ENCODE results near the gene HIRIP3.

The HIRIP3 gene

DNA sequence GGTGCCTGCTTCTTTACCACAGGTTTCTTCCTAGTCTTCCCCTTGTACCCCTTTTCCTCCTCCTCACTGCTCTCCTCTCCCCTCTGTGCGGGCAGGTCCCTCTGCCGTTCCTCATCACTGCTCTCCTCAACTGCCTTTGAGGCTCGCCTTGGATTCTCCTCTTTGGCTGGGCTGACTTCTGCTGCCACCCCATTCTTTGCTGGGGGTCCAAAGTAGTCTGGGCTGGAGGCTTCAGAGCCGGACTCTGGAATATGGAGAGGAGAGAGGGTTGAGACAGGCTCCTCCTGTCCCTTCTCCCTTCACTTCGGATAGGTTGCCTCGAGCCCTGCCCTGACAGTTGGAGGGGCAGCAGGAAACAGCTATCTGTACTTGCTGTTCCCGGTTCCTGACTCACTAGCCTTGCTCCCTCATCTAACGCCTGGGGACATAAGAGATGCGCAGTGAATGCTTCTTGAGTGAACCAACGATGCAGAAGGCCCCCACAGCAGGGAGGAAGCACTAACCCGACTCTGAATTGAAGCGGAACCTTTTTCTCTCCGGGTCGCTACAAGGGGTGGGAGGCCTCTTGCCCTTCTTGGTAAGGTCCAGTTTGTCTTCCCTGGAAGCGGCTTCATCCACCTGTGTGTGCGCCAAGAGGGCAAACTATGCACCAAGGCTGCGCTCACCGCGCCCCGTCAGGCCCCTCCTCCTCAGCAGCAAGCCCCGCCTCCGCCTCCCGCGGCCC, 655 bp downstream of the HIRIP3 start:
- peaks cover 44% of the 10 kb centered on the region for H3K36me3 ChIP-seq (ENCODE audit: insufficient read depth, low read depth, low read length)

GRCh38 chr16:29993903-29994599, 1.4 kb downstream of the HIRIP3 start:
- Histone ChIP-seq H3K36me3 (ENCODE audit: insufficient read depth, low read depth, low read length) (peaks cover 51% of the 10 kb centered on the region), H3K4me1 (ENCODE audit: insufficient read depth, low read length) (peaks cover 4% of the 10 kb centered on the region; the same call in 1 of the 2 replicates), H3K27ac (ENCODE audit: low read length) (no peak overlapping the region), H3K27me3 (ENCODE audit: insufficient read depth, low read length) (no peaks in the 10 kb centered on the region), H3K9me3 (ENCODE audit: insufficient read depth, low read depth, low read length) (no peaks in the 10 kb centered on the region), H3K4me3 (ENCODE audit: low read length) (peak overlapping the region; percentile 87; the same call in 1 of the 2 replicates), H3K9ac (ENCODE audit: low read depth, low read length) (peak overlapping the region; percentile 93; the same call in 1 of the 2 replicates)

More for the DNA sequence above, 655 bp downstream of the HIRIP3 start:
- H3K27ac ChIP-seq (ENCODE audit: low read length): no peak overlapping the region
- peaks cover 4% of the 10 kb centered on the region; the same call in 1 of the 2 replicates for H3K4me1 ChIP-seq (ENCODE audit: insufficient read depth, low read length)
- no peaks in the 10 kb centered on the region for H3K27me3 ChIP-seq (ENCODE audit: insufficient read depth, low read length)
- H3K9ac ChIP-seq (ENCODE audit: low read depth, low read length): peak overlapping the region; percentile 93; the same call in 1 of the 2 replicates
- H3K4me3 ChIP-seq (ENCODE audit: low read length): peak overlapping the region; percentile 87
- H3K9me3 ChIP-seq (ENCODE audit: insufficient read depth, low read depth, low read length): no peaks in the 10 kb centered on the region

- Histone ChIP-seq H3K4me1 (ENCODE audit: insufficient read depth, low read length) (peaks cover 4% of the 10 kb centered on the region; the same call in 1 of the 2 replicates), H3K27ac (ENCODE audit: low read length) (no peak overlapping the region), H3K4me3 (ENCODE audit: low read length) (no peak overlapping the region), H3K9ac (ENCODE audit: low read depth, low read length) (no peak overlapping the region), H3K9me3 (ENCODE audit: insufficient read depth, low read depth, low read length) (no peaks in the 10 kb centered on the region), H3K36me3 (ENCODE audit: insufficient read depth, low read depth, low read length) (peaks cover 55% of the 10 kb centered on the region), H3K27me3 (ENCODE audit: insufficient read depth, low read length) (no peaks in the 10 kb centered on the region)
Measured at GRCh38 chr16:29993191-29993902, 2.1 kb downstream of the HIRIP3 start.

DNA sequence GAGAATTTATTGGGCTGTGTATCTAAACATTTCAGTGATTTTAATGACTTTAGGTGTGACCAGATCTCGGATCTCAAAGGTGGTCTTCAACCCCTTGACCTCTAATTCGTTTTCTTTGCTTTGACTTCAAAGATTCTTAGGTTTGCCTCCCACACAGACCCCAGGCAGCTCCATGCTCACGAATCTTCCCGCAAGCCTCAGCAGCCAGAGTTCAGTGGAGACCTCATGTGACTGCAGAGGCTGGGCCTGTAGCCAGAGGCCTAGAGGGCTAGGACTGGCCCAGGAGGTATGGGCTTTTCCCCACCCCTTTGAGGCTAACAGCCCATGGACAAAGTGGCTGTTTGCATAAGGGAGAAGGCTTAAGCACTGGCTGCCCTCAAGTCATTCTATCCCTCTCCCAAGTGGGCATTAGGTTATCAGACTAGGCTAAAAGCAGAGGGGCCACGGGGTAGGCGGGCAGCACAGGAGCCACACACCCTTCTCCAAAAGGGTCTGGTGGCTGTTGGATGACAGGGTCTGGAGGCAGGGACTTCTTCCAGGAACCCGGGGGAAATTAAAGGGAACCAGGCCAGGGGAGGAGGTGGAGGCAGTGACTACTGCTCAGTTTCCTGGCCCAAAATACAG, 3.0 kb downstream of the HIRIP3 start:
- H3K36me3 ChIP-seq (ENCODE audit: insufficient read depth, low read depth, low read length): peaks cover 52% of the 10 kb centered on the region
- H3K4me1 ChIP-seq (ENCODE audit: insufficient read depth, low read length): peaks cover 4% of the 10 kb centered on the region; the same call in 1 of the 2 replicates
- H3K27ac ChIP-seq (ENCODE audit: low read length): no peak overlapping the region
- H3K27me3 ChIP-seq (ENCODE audit: insufficient read depth, low read length): no peaks in the 10 kb centered on the region
- no peak overlapping the region for H3K4me3 ChIP-seq (ENCODE audit: low read length)
- no peaks in the 10 kb centered on the region for H3K9me3 ChIP-seq (ENCODE audit: insufficient read depth, low read depth, low read length)
- no peak overlapping the region for H3K9ac ChIP-seq (ENCODE audit: low read depth, low read length)

GRCh38 chr16:29991571-29991904, 3.9 kb downstream of the HIRIP3 start:
- Histone ChIP-seq H3K4me1 (ENCODE audit: insufficient read depth, low read length) (no peaks in the 10 kb centered on the region), H3K9ac (ENCODE audit: low read depth, low read length) (no peak overlapping the region), H3K27ac (ENCODE audit: low read length) (no peak overlapping the region), H3K36me3 (ENCODE audit: insufficient read depth, low read depth, low read length) (peaks cover 51% of the 10 kb centered on the region), H3K4me3 (ENCODE audit: low read length) (no peak overlapping the region), H3K27me3 (ENCODE audit: insufficient read depth, low read length) (no peaks in the 10 kb centered on the region), H3K9me3 (ENCODE audit: insufficient read depth, low read depth, low read length) (no peaks in the 10 kb centered on the region)

DNA sequence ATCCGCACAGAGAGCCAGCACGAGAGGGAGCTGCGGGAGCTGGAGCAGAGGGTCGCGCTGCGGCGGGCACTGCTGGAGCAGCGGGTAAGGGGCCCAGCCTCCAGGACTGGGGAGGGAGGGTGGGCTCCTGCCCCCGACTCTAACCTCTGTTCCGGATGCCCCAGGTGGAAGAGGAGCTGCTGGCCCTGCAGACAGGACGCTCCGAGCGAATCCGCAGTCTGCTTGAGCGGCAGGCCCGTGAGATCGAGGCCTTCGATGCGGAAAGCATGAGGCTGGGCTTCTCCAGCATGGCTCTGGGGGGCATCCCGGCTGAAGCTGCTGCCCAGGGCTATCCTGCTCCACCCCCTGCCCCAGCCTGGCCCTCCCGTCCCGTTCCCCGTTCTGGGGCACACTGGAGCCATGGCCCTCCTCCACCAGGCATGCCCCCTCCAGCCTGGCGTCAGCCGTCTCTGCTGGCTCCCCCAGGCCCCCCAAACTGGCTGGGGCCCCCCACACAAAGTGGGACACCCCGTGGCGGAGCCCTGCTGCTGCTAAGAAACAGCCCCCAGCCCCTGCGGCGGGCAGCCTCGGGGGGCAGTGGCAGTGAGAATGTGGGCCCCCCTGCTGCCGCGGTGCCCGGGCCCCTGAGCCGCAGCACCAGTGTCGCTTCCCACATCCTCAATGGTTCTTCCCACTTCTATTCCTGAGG, 4.4 kb downstream of the HIRIP3 start:
- no peaks in the 10 kb centered on the region for H3K4me1 ChIP-seq (ENCODE audit: insufficient read depth, low read length)
- H3K27me3 ChIP-seq (ENCODE audit: insufficient read depth, low read length): no peaks in the 10 kb centered on the region
- peaks cover 56% of the 10 kb centered on the region for H3K36me3 ChIP-seq (ENCODE audit: insufficient read depth, low read depth, low read length)
- H3K9me3 ChIP-seq (ENCODE audit: insufficient read depth, low read depth, low read length): no peaks in the 10 kb centered on the region
- no peak overlapping the region for H3K4me3 ChIP-seq (ENCODE audit: low read length)
- no peak overlapping the region for H3K9ac ChIP-seq (ENCODE audit: low read depth, low read length)
- H3K27ac ChIP-seq (ENCODE audit: low read length): no peak overlapping the region

GRCh38 chr16:29990034-29990433, 5.4 kb downstream of the HIRIP3 start:
- Histone ChIP-seq H3K9ac (ENCODE audit: low read depth, low read length) (no peak overlapping the region), H3K36me3 (ENCODE audit: insufficient read depth, low read depth, low read length) (peaks cover 66% of the 10 kb centered on the region)

GRCh38 chr16:29989111-29989858, 6.1 kb downstream of the HIRIP3 start:
- H3K9me3 ChIP-seq (ENCODE audit: insufficient read depth, low read depth, low read length): no peaks in the 10 kb centered on the region
- no peaks in the 10 kb centered on the region for H3K27me3 ChIP-seq (ENCODE audit: insufficient read depth, low read length)
- H3K36me3 ChIP-seq (ENCODE audit: insufficient read depth, low read depth, low read length): peaks cover 73% of the 10 kb centered on the region
- no peak overlapping the region for H3K4me3 ChIP-seq (ENCODE audit: low read length)
- no peaks in the 10 kb centered on the region for H3K4me1 ChIP-seq (ENCODE audit: insufficient read depth, low read length)
- H3K9ac ChIP-seq (ENCODE audit: low read depth, low read length): no peak overlapping the region
- no peak overlapping the region for H3K27ac ChIP-seq (ENCODE audit: low read length)

More at GRCh38 chr16:29990034-29990433, 5.4 kb downstream of the HIRIP3 start:
- H3K27me3 ChIP-seq (ENCODE audit: insufficient read depth, low read length): no peaks in the 10 kb centered on the region
- no peaks in the 10 kb centered on the region for H3K4me1 ChIP-seq (ENCODE audit: insufficient read depth, low read length)
- no peak overlapping the region for H3K4me3 ChIP-seq (ENCODE audit: low read length)
- H3K27ac ChIP-seq (ENCODE audit: low read length): no peak overlapping the region
- H3K9me3 ChIP-seq (ENCODE audit: insufficient read depth, low read depth, low read length): no peaks in the 10 kb centered on the region

DNA sequence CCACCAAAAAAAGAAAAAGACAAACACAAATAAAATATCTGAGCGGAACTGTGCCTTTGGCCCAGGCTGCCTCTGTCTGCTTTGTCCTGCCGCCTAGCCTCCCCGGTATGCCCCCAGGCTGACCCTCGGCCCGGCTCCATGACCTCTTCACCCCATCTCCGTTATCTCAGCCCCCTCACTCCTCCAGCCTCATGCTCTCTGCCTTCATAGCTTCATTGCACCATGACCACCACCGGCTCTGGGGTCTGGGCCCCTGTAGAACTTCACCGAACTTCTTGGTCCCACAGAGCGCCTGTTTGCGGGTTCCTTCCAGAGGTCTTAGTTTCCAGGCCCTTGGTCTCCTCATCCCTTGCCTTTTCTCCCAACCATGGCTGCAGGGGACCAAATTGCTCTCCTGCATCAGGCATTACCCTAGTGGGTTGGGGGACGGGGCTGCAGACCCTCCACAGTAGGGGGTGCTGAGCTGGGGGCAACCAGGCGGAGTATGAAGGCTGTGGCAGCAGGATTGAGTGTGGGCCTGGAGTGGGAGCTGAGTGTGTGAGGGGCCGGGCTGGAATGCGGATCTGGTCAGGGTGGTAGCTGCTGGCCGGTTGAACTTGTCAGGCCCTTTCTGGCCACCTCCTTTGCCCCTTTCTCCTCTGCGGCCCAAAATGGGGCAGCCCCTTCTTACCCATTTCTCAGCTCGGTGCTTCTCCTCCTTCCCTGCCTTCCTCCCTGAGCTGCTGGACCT, 6.9 kb downstream of the HIRIP3 start:
- H3K4me1 ChIP-seq (ENCODE audit: insufficient read depth, low read length): no peaks in the 10 kb centered on the region
- no peak overlapping the region for H3K27ac ChIP-seq (ENCODE audit: low read length)
- H3K9ac ChIP-seq (ENCODE audit: low read depth, low read length): no peak overlapping the region
- H3K36me3 ChIP-seq (ENCODE audit: insufficient read depth, low read depth, low read length): peaks cover 80% of the 10 kb centered on the region
- H3K27me3 ChIP-seq (ENCODE audit: insufficient read depth, low read length): no peaks in the 10 kb centered on the region
- no peak overlapping the region for H3K4me3 ChIP-seq (ENCODE audit: low read length)
- H3K9me3 ChIP-seq (ENCODE audit: insufficient read depth, low read depth, low read length): no peaks in the 10 kb centered on the region

DNA sequence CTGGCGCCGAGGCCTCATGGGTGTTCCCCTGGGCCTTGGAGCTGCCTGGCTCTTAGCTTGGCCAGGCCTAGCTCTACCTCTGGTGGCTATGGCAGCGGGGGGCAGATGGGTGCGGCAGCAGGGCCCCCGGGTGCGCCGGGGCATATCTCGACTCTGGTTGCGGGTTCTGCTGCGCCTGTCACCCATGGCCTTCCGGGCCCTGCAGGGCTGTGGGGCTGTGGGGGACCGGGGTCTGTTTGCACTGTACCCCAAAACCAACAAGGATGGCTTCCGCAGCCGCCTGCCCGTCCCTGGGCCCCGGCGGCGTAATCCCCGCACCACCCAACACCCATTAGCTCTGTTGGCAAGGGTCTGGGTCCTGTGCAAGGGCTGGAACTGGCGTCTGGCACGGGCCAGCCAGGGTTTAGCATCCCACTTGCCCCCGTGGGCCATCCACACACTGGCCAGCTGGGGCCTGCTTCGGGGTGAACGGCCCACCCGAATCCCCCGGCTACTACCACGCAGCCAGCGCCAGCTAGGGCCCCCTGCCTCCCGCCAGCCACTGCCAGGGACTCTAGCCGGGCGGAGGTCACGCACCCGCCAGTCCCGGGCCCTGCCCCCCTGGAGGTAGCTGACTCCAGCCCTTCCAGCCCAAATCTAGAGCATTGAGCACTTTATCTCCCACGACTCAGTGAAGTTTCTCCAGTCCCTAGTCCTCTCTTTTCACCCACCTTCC, 7.9 kb downstream of the HIRIP3 start:
- Histone ChIP-seq H3K9ac (ENCODE audit: low read depth, low read length) (no peak overlapping the region), H3K9me3 (ENCODE audit: insufficient read depth, low read depth, low read length) (no peaks in the 10 kb centered on the region), H3K4me1 (ENCODE audit: insufficient read depth, low read length) (no peaks in the 10 kb centered on the region), H3K4me3 (ENCODE audit: low read length) (no peak overlapping the region), H3K27me3 (ENCODE audit: insufficient read depth, low read length) (no peaks in the 10 kb centered on the region), H3K27ac (ENCODE audit: low read length) (no peak overlapping the region), H3K36me3 (ENCODE audit: insufficient read depth, low read depth, low read length) (peaks cover 80% of the 10 kb centered on the region)
